K562 (cell line): ENCODE data around the gene TSPAN18.

Source experiments
- HDGF ChIP-seq: fragments of 450-650 bp; IDR thresholded peaks from 2 replicates; pipeline ENCODE4 v1.6.1; 2016
- ZNF175 ChIP-seq: fragments of 200-800 bp; sonication (Bioruptor generic); IDR thresholded peaks from 2 replicates; pipeline ENCODE4 v1.6.1; 2016; ENCODE audit warnings: low read depth, mild to moderate bottlenecking, missing genetic modification characterization, missing compliant biosample characterization
- TF ChIP-seq, protein P1 (sequence below): sonication (generic); formaldehyde crosslinking; IDR thresholded peaks from 2 replicates; pipeline ENCODE4 v1.8.0; 2022; ENCODE audit warnings: missing genetic modification reagents, mild to moderate bottlenecking, borderline replicate concordance
- TF ChIP-seq, protein P2 (sequence below), 2 experiments: fragments of 450-650 bp; formaldehyde crosslinking in 1 of 2; IDR thresholded peaks; 2 replicates each; pipeline versions ENCODE4 v1.4.0 to v1.6.1; 2014 to 2020; ENCODE audit warnings: mild to moderate bottlenecking in 2 of 2, borderline replicate concordance in 1 of 2, low read depth in 1 of 2

DNA sequence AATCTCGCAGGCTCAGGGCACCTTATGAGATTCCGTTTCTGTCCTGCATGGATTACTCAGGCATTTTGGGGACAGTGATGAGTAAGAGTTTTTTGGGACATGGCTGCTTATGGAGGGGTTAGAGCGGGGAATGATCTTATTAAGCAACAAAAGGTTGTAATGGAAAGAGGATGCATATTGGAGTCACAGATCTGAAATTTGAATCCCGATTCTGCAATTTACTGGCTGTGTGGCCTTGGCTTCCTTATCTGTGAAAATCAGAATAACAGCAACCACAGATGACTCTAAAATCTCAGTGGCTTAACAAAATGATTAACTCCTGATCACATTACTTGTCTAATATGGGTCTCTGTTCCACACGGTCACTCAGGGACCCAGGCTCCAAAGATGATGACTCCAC is 5.8 kb downstream of the TSPAN18 start:
- TF ChIP-seq, protein P1, sequence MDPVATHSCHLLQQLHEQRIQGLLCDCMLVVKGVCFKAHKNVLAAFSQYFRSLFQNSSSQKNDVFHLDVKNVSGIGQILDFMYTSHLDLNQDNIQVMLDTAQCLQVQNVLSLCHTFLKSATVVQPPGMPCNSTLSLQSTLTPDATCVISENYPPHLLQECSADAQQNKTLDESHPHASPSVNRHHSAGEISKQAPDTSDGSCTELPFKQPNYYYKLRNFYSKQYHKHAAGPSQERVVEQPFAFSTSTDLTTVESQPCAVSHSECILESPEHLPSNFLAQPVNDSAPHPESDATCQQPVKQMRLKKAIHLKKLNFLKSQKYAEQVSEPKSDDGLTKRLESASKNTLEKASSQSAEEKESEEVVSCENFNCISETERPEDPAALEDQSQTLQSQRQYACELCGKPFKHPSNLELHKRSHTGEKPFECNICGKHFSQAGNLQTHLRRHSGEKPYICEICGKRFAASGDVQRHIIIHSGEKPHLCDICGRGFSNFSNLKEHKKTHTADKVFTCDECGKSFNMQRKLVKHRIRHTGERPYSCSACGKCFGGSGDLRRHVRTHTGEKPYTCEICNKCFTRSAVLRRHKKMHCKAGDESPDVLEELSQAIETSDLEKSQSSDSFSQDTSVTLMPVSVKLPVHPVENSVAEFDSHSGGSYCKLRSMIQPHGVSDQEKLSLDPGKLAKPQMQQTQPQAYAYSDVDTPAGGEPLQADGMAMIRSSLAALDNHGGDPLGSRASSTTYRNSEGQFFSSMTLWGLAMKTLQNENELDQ (CRISPR knock-in tag), result no peak
- TF ChIP-seq HDGF (no peak), ZNF175 (CRISPR knock-in tag) (no peak)
- TF ChIP-seq, protein P2, sequence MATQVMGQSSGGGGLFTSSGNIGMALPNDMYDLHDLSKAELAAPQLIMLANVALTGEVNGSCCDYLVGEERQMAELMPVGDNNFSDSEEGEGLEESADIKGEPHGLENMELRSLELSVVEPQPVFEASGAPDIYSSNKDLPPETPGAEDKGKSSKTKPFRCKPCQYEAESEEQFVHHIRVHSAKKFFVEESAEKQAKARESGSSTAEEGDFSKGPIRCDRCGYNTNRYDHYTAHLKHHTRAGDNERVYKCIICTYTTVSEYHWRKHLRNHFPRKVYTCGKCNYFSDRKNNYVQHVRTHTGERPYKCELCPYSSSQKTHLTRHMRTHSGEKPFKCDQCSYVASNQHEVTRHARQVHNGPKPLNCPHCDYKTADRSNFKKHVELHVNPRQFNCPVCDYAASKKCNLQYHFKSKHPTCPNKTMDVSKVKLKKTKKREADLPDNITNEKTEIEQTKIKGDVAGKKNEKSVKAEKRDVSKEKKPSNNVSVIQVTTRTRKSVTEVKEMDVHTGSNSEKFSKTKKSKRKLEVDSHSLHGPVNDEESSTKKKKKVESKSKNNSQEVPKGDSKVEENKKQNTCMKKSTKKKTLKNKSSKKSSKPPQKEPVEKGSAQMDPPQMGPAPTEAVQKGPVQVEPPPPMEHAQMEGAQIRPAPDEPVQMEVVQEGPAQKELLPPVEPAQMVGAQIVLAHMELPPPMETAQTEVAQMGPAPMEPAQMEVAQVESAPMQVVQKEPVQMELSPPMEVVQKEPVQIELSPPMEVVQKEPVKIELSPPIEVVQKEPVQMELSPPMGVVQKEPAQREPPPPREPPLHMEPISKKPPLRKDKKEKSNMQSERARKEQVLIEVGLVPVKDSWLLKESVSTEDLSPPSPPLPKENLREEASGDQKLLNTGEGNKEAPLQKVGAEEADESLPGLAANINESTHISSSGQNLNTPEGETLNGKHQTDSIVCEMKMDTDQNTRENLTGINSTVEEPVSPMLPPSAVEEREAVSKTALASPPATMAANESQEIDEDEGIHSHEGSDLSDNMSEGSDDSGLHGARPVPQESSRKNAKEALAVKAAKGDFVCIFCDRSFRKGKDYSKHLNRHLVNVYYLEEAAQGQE (IDR thresholded peaks at IDR 0.05; ENCODE audit: borderline replicate concordance), result no peak
- TF ChIP-seq, protein P2 (CRISPR knock-in tag; IDR thresholded peaks at IDR 0.05; ENCODE audit: low read depth), result no peak
